GM12891 (cell line): ENCODE measurements around the gene PPA2.
"Not testable (repeated sequence)": the region's sequence is repeated elsewhere in the genome, so short reads cannot be mapped to it uniquely, and the experiment has no call there.

ENCODE experiments used
- DNase-seq: peaks from one replicate; pipeline ENCODE4 v3.0.0; 2011; ENCODE audit warnings: low spot score; ENCODE audit not compliant: insufficient read length
- FAIRE-seq: peaks from 2 replicates; lab custom pipeline; 2011; peaks lifted over from hg19 to GRCh38; lab: Jason Lieb, UNC
- PAX5 ChIP-seq: IDR thresholded peaks from 2 replicates; pipeline ENCODE4 v1.6.1; 2011; ENCODE audit warnings: low read length, moderate library complexity, mild to moderate bottlenecking; ENCODE audit not compliant: insufficient read depth, severe bottlenecking
- POLR2A ChIP-seq: IDR thresholded peaks from 2 replicates; pipeline ENCODE4 v1.6.1; 2011; ENCODE audit warnings: low read depth, low read length, control low read depth
- POLR2AphosphoS5 ChIP-seq: IDR thresholded peaks from 2 replicates; pipeline ENCODE4 v1.6.1; 2011; ENCODE audit warnings: low read depth, low read length, control low read depth
- POU2F2 ChIP-seq: IDR thresholded peaks from 2 replicates; pipeline ENCODE4 v1.6.1; 2011; ENCODE audit warnings: low read depth, mild to moderate bottlenecking, control low read depth, low read length, moderate library complexity
- SPI1 ChIP-seq: IDR thresholded peaks from 2 replicates; pipeline ENCODE4 v1.6.1; 2011; ENCODE audit warnings: low read depth, low read length, control low read depth
- TAF1 ChIP-seq: IDR thresholded peaks from 2 replicates; pipeline ENCODE4 v1.6.1; 2011; ENCODE audit warnings: low read depth, low read length, control low read depth

PPA2 gene

DNA sequence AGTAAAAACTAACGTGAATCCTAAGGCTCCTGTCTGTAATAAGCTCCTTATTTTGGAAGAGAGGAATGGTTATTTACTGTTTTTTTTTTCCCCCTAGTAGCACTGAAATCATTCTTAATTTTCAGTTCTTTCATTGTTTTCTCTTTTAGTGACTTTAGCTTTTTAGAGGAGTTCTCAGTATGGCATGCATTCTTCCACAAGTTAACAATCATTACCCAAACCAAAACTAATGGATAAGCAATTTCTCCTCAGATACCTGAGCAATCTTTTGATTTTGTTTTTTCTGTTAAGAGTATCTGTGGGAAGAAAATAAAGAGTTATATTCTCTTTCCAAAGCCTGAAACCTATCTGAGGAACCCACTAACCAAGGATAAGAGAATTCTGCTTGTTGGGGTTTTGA lies 16.7 kb upstream of the PPA2 start:
- DNase-seq (no peak), FAIRE-seq (no peak)
- TF ChIP-seq POU2F2: no peak
- no peak for TF ChIP-seq SPI1
- TF ChIP-seq POLR2AphosphoS5: no peak
- no peak for TF ChIP-seq POLR2A
- no peak for TF ChIP-seq PAX5

- TF ChIP-seq POLR2A (no peak), TAF1 (no peak), POLR2AphosphoS5 (no peak), SPI1 (no peak), PAX5 (no peak), POU2F2 (no peak)
- no peak for DNase-seq
- FAIRE-seq: no peak
Measured at GRCh38 chr4:105483840-105484239, 10.0 kb upstream of the PPA2 start.

- FAIRE-seq: no peak
- TF ChIP-seq POLR2A: no peak
- no peak for TF ChIP-seq TAF1
- TF ChIP-seq PAX5: no peak
- no peak for TF ChIP-seq SPI1
- TF ChIP-seq POLR2AphosphoS5: no peak
- TF ChIP-seq POU2F2: no peak
- DNase-seq: peak; percentile 71
Measured at GRCh38 chr4:105474099-105474518, 247 bp upstream of the PPA2 start.

- TF ChIP-seq POU2F2 (no peak), POLR2AphosphoS5 (peak; percentile 52; the same call in 1 of the 2 replicates)
- peak; percentile 20 for DNase-seq
- no peak for FAIRE-seq
Measured at GRCh38 chr4:105472871-105473323, 965 bp downstream of the PPA2 start.

GRCh38 chr4:105471566-105472176 lies 2.2 kb downstream of the PPA2 start:
- FAIRE-seq: peak; percentile 84
- DNase-seq: peak; percentile 33
- TF ChIP-seq SPI1 (no peak), TAF1 (no peak), POU2F2 (0 out of 2 replicates have a peak, but pooled peaks have one; percentile 28)

DNA sequence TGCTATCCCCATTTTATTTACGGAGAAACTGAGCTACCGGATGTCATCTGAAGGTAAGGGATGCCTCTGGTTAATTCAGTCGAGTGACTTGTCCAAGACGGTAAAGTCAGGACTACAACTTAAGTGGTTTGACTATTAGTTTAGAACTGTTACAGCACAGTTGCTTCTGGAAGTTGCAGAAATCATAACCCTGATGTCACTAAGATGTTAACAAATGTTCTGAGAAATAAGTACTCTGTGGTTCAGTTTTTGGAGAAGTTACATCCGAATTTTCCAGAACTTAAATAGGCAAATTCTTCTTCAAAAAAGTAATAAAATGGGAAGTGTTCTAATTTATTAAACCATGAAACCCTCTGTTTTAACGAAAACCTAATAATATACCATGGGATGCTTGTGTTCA lies 3.1 kb downstream of the PPA2 start:
- no peak for DNase-seq
- no peak for TF ChIP-seq POLR2A
- no peak for TF ChIP-seq TAF1
- TF ChIP-seq PAX5: no peak
- TF ChIP-seq POU2F2: no peak
- no peak for TF ChIP-seq SPI1
- no peak; the same call in 1 of the 2 replicates for TF ChIP-seq POLR2AphosphoS5
- FAIRE-seq: no peak

- FAIRE-seq (no peak), DNase-seq (no peak)
- TF ChIP-seq POLR2A (no peak), TAF1 (no peak), POU2F2 (no peak), SPI1 (no peak), POLR2AphosphoS5 (no peak), PAX5 (no peak)
Measured at GRCh38 chr4:105469736-105470135, 4.1 kb downstream of the PPA2 start.

- FAIRE-seq: peak; percentile 38
- TF ChIP-seq PAX5 (no peak), TAF1 (no peak), POLR2AphosphoS5 (no peak), SPI1 (no peak), POLR2A (0 out of 2 replicates have a peak, but pooled peaks have one; percentile 51), POU2F2 (no peak)
- DNase-seq: no peak
Measured at GRCh38 chr4:105466580-105466979, 7.3 kb downstream of the PPA2 start.

DNA sequence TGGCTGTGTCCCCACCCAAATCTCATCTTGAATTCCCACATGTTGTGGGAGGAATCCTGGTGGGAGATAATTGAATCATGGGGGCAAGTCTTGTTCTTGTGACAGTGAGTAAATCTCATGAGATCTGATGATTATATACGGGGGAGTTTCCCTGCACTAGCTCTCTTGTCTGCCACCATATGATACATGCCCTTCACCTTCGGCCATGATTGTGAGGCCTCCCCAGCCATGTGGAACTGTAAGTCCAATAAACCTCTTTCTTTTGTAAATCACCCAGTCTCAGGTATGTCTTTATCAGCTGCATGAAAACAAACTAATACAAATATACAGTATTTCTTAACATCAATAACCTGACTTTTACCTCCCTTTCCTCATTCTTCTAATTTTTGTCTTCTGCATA lies 9.3 kb downstream of the PPA2 start:
- FAIRE-seq, DNase-seq: not testable (repeated sequence)

DNA sequence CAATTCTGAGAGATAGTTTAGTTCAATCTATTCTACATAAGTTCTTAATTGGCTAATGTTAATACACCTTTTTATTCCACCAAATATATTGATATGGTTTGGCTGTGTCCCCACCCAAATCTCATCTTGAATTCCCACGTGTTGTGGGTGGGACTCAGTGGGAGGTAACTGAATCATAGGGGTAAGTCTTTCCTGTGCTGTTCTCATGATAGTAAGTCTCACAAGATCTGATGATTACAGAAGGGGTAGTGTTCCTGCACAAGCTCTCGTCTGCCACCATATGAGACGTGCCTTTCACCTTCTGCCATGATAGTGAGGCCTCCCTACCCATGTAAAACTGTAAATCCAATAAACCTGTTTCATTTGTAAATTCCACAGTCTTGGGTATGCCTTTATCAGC lies 11.3 kb downstream of the PPA2 start:
- FAIRE-seq: no peak
- DNase-seq: no peak
- TF ChIP-seq PAX5 (no peak), POLR2AphosphoS5 (no peak), TAF1 (no peak), POU2F2 (no peak), POLR2A (no peak), SPI1 (no peak)
